Measurements from ENCODE around the gene GALNS. TPM values are rescaled to one million over a fixed set of nuclear protein-coding genes. Genes with fewer than 3 reads are reported as not detected.
A peak's percentile ranks its signal among the peaks of the same experiment; 100 is the strongest.

The GALNS gene
- total and polyA plus RNA-seq, 2 of the 13 experiments (the other 11 are each of a cell fraction or from before 2014, with no cell fraction given): 9.2 to 9.8 TPM

DNA sequence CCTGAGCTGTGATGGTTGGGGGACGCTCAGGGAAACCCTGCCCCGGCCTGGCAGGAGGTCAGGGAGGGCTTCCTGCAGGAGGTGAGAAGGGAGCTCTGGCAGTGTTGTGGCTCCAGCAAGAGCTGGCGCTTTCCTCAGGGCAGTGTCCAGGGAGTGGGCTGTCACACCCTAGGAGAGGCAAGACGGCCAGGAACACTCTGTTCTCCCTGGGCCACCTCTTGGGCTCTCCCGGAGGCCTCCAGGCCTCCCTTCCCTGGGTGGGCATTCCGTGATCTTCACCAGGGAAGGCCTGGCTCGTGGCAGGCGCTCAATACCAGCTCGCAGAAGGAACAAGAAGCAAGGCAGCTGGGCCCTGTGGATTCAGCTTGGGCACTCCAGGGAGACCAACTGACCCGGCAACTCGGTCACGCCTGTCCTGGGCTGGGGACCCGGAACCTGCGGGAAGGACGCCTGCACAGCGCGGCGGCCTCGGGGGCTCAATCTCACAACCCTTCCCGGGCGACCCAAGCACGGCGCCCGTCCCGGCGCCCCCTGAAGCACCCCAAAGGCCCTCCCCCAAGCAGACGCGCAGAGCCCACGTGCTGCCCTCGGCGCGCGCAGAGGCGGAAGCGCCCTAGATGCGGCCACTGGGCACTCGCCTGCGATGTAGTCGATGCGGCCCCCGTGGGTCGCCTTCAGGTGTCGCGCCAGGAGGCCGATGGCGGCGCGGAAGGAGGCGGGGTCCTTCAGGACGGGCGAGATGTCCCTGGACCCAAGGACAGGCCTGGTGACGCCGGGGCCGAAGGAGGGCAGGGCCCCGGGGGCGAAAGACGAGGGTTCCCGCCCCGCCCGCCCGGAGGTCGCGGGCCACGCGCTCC is 45.6 kb downstream of the GALNS start (continued):
- TF ChIP-seq, protein P1, sequence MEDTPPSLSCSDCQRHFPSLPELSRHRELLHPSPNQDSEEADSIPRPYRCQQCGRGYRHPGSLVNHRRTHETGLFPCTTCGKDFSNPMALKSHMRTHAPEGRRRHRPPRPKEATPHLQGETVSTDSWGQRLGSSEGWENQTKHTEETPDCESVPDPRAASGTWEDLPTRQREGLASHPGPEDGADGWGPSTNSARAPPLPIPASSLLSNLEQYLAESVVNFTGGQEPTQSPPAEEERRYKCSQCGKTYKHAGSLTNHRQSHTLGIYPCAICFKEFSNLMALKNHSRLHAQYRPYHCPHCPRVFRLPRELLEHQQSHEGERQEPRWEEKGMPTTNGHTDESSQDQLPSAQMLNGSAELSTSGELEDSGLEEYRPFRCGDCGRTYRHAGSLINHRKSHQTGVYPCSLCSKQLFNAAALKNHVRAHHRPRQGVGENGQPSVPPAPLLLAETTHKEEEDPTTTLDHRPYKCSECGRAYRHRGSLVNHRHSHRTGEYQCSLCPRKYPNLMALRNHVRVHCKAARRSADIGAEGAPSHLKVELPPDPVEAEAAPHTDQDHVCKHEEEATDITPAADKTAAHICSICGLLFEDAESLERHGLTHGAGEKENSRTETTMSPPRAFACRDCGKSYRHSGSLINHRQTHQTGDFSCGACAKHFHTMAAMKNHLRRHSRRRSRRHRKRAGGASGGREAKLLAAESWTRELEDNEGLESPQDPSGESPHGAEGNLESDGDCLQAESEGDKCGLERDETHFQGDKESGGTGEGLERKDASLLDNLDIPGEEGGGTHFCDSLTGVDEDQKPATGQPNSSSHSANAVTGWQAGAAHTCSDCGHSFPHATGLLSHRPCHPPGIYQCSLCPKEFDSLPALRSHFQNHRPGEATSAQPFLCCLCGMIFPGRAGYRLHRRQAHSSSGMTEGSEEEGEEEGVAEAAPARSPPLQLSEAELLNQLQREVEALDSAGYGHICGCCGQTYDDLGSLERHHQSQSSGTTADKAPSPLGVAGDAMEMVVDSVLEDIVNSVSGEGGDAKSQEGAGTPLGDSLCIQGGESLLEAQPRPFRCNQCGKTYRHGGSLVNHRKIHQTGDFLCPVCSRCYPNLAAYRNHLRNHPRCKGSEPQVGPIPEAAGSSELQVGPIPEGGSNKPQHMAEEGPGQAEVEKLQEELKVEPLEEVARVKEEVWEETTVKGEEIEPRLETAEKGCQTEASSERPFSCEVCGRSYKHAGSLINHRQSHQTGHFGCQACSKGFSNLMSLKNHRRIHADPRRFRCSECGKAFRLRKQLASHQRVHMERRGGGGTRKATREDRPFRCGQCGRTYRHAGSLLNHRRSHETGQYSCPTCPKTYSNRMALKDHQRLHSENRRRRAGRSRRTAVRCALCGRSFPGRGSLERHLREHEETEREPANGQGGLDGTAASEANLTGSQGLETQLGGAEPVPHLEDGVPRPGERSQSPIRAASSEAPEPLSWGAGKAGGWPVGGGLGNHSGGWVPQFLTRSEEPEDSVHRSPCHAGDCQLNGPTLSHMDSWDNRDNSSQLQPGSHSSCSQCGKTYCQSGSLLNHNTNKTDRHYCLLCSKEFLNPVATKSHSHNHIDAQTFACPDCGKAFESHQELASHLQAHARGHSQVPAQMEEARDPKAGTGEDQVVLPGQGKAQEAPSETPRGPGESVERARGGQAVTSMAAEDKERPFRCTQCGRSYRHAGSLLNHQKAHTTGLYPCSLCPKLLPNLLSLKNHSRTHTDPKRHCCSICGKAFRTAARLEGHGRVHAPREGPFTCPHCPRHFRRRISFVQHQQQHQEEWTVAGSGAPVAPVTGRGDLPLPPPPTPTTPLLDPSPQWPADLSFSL (CRISPR knock-in tag; IDR thresholded peaks at IDR 0.05): no peak
- no peak for TF ChIP-seq FOXK2 (IDR thresholded peaks at IDR 0.05)
- no peak; the same call in 1 of the 2 replicates for TF ChIP-seq ZNF558 (CRISPR knock-in tag; IDR thresholded peaks at IDR 0.05; ENCODE audit: borderline replicate concordance)
- no peak for TF ChIP-seq JUND (CRISPR knock-in tag; IDR thresholded peaks at IDR 0.05)
- TF ChIP-seq KLF6 (CRISPR knock-in tag; IDR thresholded peaks at IDR 0.05): peak; percentile 92
- peak; percentile 92; the same call in 1 of the 2 replicates for TF ChIP-seq NFKB2 (CRISPR knock-in tag; IDR thresholded peaks at IDR 0.05; ENCODE audit: borderline replicate concordance)
- no peak for TF ChIP-seq MBD4 (IDR thresholded peaks at IDR 0.05; ENCODE audit: borderline replicate concordance, low read length)
- TF ChIP-seq CREB1 (IDR thresholded peaks at IDR 0.05): no peak
- TF ChIP-seq CREB1 (CRISPR knock-in tag; IDR thresholded peaks at IDR 0.05): no peak
- TF ChIP-seq RNF2 (conservative IDR thresholded peaks at IDR 0.05; ENCODE audit: low read depth): peak; percentile 82
- TF ChIP-seq HBP1 (CRISPR knock-in tag; IDR thresholded peaks at IDR 0.05; ENCODE audit: low read depth): no peak; the same call in 1 of the 2 replicates
- TF ChIP-seq ZFP91 (CRISPR knock-in tag; IDR thresholded peaks at IDR 0.05; ENCODE audit: borderline replicate concordance): no peak
- TF ChIP-seq CEBPG (CRISPR knock-in tag; IDR thresholded peaks at IDR 0.05): peak; percentile 42
- TF ChIP-seq MIER3 (CRISPR knock-in tag; IDR thresholded peaks at IDR 0.05; ENCODE audit: borderline replicate concordance): no peak
- TF ChIP-seq, protein P2, sequence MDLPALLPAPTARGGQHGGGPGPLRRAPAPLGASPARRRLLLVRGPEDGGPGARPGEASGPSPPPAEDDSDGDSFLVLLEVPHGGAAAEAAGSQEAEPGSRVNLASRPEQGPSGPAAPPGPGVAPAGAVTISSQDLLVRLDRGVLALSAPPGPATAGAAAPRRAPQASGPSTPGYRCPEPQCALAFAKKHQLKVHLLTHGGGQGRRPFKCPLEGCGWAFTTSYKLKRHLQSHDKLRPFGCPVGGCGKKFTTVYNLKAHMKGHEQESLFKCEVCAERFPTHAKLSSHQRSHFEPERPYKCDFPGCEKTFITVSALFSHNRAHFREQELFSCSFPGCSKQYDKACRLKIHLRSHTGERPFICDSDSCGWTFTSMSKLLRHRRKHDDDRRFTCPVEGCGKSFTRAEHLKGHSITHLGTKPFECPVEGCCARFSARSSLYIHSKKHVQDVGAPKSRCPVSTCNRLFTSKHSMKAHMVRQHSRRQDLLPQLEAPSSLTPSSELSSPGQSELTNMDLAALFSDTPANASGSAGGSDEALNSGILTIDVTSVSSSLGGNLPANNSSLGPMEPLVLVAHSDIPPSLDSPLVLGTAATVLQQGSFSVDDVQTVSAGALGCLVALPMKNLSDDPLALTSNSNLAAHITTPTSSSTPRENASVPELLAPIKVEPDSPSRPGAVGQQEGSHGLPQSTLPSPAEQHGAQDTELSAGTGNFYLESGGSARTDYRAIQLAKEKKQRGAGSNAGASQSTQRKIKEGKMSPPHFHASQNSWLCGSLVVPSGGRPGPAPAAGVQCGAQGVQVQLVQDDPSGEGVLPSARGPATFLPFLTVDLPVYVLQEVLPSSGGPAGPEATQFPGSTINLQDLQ (CRISPR knock-in tag; IDR thresholded peaks at IDR 0.05): 0 out of 2 replicates have a peak, but pooled peaks have one; percentile 38
- TF ChIP-seq ZNF597 (CRISPR knock-in tag; IDR thresholded peaks at IDR 0.05): no peak
